Glutamatergic neuron (in vitro differentiated cells): ENCODE results near the gene LHFPL2. TPM values are rescaled to one million over a fixed set of nuclear protein-coding genes. Genes with fewer than 3 reads are reported as not detected.

Source experiments
- DNase-seq: peaks from one replicate; pipeline ENCODE4 v3.0.0; 2022
- H3K27ac Mint-ChIP-seq: one replicate; pipeline ENCODE4 v1.8.0; 2020; ENCODE audit warnings: mild to moderate bottlenecking, mixed read lengths, inconsistent platforms; ENCODE audit not compliant: unreplicated experiment
- H3K27me3 Mint-ChIP-seq: one replicate; pipeline ENCODE4 v1.8.0; 2020; ENCODE audit warnings: mild to moderate bottlenecking, moderate library complexity, mixed read lengths, inconsistent platforms; ENCODE audit not compliant: unreplicated experiment
- H3K36me3 Mint-ChIP-seq: one replicate; pipeline ENCODE4 v1.8.0; 2020; ENCODE audit warnings: mild to moderate bottlenecking, mixed read lengths, inconsistent platforms; ENCODE audit not compliant: unreplicated experiment
- H3K4me1 Mint-ChIP-seq: one replicate; pipeline ENCODE4 v1.8.0; 2020; ENCODE audit warnings: mild to moderate bottlenecking, low read depth, mixed read lengths, inconsistent platforms; ENCODE audit not compliant: unreplicated experiment
- H3K4me3 Mint-ChIP-seq: one replicate; pipeline ENCODE4 v1.8.0; 2020; ENCODE audit warnings: mild to moderate bottlenecking, mixed read lengths, inconsistent platforms; ENCODE audit not compliant: unreplicated experiment
- H3K9me3 Mint-ChIP-seq: one replicate; pipeline ENCODE4 v1.8.0; 2020; ENCODE audit warnings: mild to moderate bottlenecking, moderate library complexity, mixed read lengths, inconsistent platforms; ENCODE audit not compliant: unreplicated experiment
- CTCF ChIP-seq: fragments of 200-600 bp; sonication (generic); IDR thresholded peaks from one replicate; pipeline ENCODE4 v1.5.0; 2021; ENCODE audit not compliant: partially characterized antibody, unreplicated experiment
- total RNA-seq: library from RNA; stranded (reverse); fragmentation: NEBNext Ultra II Directional; extraction: Animal tissue kit (Norgen Biotek cat#: 25700); gene quantifications from one replicate; pipeline ENCODE4 v1.2.1, GENCODE V29; 2021; ENCODE audit not compliant: unreplicated experiment

Gene LHFPL2
- total RNA-seq, 1 donor from 2014 or later = 2.5 TPM

GRCh38 chr5:78659714-78660113, 11.1 kb upstream of the LHFPL2 start:
- no peak for TF ChIP-seq CTCF
- no peaks in the 10 kb centered on the region for H3K36me3 Mint-ChIP-seq
- DNase-seq = no peak
- no peak overlapping the region for H3K27ac Mint-ChIP-seq
- H3K9me3 Mint-ChIP-seq = peaks cover 3% of the 10 kb centered on the region
- H3K4me1 Mint-ChIP-seq = peaks cover 9% of the 10 kb centered on the region
- H3K27me3 Mint-ChIP-seq = peaks cover 2% of the 10 kb centered on the region
- no peak overlapping the region for H3K4me3 Mint-ChIP-seq

GRCh38 chr5:78659114-78659513, 10.5 kb upstream of the LHFPL2 start:
- H3K9me3 Mint-ChIP-seq = peaks cover 3% of the 10 kb centered on the region
- no peak overlapping the region for H3K4me3 Mint-ChIP-seq
- H3K27ac Mint-ChIP-seq = no peak overlapping the region
- H3K4me1 Mint-ChIP-seq = peaks cover 9% of the 10 kb centered on the region
- TF ChIP-seq CTCF = no peak
- no peak for DNase-seq
- H3K36me3 Mint-ChIP-seq = no peaks in the 10 kb centered on the region
- peaks cover 2% of the 10 kb centered on the region for H3K27me3 Mint-ChIP-seq

- H3K9me3 Mint-ChIP-seq = peaks cover 2% of the 10 kb centered on the region
- no peak for DNase-seq
- H3K36me3 Mint-ChIP-seq = no peaks in the 10 kb centered on the region
- no peak overlapping the region for H3K4me3 Mint-ChIP-seq
- H3K27me3 Mint-ChIP-seq = peaks cover 2% of the 10 kb centered on the region
- H3K27ac Mint-ChIP-seq = no peak overlapping the region
- no peak for TF ChIP-seq CTCF
- H3K4me1 Mint-ChIP-seq = peaks cover 9% of the 10 kb centered on the region
Measured at GRCh38 chr5:78657201-78657600, 8.6 kb upstream of the LHFPL2 start.

- Mint-ChIP-seq H3K4me1 (peaks cover 9% of the 10 kb centered on the region), H3K27me3 (peaks cover 2% of the 10 kb centered on the region), H3K9me3 (peaks cover 2% of the 10 kb centered on the region), H3K36me3 (no peaks in the 10 kb centered on the region), H3K4me3 (no peak overlapping the region), H3K27ac (no peak overlapping the region)
- no peak for DNase-seq
- TF ChIP-seq CTCF = no peak
Measured at GRCh38 chr5:78655746-78656290, 7.2 kb upstream of the LHFPL2 start.

- Mint-ChIP-seq H3K27ac (no peak overlapping the region), H3K9me3 (peaks cover 2% of the 10 kb centered on the region), H3K4me3 (no peak overlapping the region), H3K27me3 (peaks cover 8% of the 10 kb centered on the region), H3K36me3 (no peaks in the 10 kb centered on the region), H3K4me1 (peaks cover 6% of the 10 kb centered on the region)
- no peak for TF ChIP-seq CTCF
- DNase-seq = no peak
Measured at GRCh38 chr5:78654386-78654785, 5.8 kb upstream of the LHFPL2 start.
